ENCODE data around the gene LRRC70.

DNA sequence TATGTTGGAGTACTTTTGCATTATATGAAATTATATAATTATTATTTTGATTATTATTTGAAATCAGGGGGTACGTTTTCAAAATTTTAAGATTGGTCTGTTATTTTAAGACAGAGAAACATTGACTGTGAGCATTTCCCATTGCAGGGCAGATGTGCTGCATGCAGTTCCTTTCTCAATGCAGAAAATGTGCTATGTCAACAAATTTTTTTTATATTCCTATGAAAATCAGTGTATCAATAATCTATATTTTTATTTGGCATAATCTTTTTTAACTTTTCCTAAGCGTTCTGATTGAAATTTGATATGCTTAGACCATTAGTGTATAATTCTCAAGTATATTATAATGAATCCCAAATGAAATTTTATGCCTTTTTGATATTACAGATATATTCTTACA lies 41.8 kb upstream of the LRRC70 start:
- TF ChIP-seq, protein P1, sequence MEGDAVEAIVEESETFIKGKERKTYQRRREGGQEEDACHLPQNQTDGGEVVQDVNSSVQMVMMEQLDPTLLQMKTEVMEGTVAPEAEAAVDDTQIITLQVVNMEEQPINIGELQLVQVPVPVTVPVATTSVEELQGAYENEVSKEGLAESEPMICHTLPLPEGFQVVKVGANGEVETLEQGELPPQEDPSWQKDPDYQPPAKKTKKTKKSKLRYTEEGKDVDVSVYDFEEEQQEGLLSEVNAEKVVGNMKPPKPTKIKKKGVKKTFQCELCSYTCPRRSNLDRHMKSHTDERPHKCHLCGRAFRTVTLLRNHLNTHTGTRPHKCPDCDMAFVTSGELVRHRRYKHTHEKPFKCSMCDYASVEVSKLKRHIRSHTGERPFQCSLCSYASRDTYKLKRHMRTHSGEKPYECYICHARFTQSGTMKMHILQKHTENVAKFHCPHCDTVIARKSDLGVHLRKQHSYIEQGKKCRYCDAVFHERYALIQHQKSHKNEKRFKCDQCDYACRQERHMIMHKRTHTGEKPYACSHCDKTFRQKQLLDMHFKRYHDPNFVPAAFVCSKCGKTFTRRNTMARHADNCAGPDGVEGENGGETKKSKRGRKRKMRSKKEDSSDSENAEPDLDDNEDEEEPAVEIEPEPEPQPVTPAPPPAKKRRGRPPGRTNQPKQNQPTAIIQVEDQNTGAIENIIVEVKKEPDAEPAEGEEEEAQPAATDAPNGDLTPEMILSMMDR (IDR thresholded peaks at IDR 0.05; ENCODE audit: insufficient read depth, low read depth, low read length) = no peak
- TF ChIP-seq EZH2 (IDR thresholded peaks at IDR 0.05; ENCODE audit: insufficient read depth, low read length) = no peak
